Glomerular endothelial cell (primary cell): ENCODE results near the gene ACAP2. TPM values are rescaled to one million over a fixed set of nuclear protein-coding genes. Genes with fewer than 3 reads are reported as not detected.
"Not testable (repeated sequence)": the region's sequence is repeated elsewhere in the genome, so short reads cannot be mapped to it uniquely, and the experiment has no call there.

Experiments used
- DNase-seq: peaks from one replicate; pipeline ENCODE4 v3.0.0-alpha.2; 2011; ENCODE audit warnings: low read depth, low spot score; ENCODE audit errors: extremely low read depth
- total RNA-seq: library from RNA; depleted of rRNA; stranded (reverse); fragments of >200 nt; gene quantifications from 2 replicates; pipeline ENCODE4 v1.2.3, GENCODE V29; 2015

ACAP2 gene, protein sequence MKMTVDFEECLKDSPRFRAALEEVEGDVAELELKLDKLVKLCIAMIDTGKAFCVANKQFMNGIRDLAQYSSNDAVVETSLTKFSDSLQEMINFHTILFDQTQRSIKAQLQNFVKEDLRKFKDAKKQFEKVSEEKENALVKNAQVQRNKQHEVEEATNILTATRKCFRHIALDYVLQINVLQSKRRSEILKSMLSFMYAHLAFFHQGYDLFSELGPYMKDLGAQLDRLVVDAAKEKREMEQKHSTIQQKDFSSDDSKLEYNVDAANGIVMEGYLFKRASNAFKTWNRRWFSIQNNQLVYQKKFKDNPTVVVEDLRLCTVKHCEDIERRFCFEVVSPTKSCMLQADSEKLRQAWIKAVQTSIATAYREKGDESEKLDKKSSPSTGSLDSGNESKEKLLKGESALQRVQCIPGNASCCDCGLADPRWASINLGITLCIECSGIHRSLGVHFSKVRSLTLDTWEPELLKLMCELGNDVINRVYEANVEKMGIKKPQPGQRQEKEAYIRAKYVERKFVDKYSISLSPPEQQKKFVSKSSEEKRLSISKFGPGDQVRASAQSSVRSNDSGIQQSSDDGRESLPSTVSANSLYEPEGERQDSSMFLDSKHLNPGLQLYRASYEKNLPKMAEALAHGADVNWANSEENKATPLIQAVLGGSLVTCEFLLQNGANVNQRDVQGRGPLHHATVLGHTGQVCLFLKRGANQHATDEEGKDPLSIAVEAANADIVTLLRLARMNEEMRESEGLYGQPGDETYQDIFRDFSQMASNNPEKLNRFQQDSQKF
- total RNA-seq: 39.8 and 41.6 TPM in 2 replicates

DNA sequence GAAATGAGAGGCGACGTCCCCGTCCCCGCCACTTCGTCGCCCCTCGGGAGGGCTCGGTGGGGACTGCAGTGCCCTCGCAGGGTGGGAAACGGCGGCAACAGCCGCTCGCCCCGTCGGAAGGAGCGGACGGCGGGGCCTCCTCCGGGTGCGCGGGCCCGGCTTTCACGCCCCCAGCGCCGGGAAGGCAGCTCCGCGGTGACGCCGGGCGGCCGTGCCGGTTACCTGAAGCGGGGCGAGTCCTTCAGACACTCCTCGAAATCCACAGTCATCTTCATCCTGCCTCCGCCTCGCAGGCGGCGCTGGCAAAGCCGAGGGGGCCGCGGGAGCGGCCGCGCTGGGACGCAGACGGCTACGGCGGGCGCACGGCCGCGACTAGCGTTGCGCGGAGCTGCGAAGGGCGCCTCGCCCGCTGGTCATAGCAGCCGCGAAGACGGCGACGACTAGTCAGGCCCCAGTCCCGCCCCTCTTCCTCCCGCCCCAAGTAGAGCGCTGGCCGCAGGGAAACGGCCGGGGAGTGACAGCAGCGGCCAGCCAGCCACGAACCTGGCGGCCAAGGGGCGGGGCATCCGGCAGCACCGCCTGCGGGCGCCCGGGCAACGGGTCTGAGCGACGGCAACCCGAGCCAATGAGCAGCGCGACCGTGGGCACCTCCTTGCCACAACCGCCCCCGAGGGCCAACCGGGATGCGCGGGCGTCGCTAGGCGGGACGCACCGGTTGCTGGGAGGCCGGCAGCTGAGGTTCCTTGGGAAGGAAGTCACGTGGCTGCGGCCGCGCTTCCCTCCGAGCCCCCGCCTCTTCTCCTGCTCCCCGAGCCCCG, at the start of gene ACAP2:
TSS of gene ACAP2 (minus strand) at position 448 of the 818 bp plus-strand sequence. CDS start at position 275, 173 bp downstream.
- DNase-seq: peak; percentile 67

DNA sequence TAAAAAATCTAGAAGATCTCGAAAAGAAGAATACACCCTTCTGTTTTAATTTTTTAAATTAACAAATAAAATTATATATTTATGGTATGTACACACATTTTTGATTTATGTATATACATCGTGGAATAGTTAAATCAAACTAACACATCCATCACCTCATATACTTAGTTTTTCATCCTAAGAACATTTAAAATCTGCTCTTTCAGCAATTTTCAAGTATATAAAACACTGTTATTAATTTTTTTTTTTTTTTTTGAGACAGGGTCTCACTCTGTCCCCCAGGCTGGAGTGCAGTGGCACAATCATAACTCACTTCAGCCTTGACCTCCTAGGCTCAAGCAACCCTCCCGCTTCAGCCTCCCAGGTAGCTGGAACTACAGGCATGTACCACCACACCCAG, 32.8 kb upstream of the ACAP2 start:
- no peak for DNase-seq

DNA sequence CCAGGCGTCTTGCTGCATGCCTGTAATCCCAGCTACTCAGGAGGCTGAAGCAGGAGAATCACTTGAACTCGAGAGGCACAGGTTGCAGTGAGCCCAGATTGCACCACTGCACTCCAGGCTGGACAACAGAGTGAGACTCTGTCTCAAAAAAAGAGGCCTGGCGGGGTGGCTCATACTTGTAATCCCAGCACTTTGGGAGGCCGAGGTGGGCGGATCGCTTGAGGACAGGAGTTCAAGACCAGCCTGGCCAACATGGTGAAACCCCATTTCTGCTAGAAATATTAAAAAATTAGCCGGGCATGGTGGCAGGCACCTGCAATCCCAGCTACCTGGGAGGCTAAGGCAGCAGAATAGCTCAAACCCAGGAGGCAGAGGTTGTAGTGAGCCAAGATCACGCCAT, 32.3 kb upstream of the ACAP2 start:
- not testable (repeated sequence) for DNase-seq

DNA sequence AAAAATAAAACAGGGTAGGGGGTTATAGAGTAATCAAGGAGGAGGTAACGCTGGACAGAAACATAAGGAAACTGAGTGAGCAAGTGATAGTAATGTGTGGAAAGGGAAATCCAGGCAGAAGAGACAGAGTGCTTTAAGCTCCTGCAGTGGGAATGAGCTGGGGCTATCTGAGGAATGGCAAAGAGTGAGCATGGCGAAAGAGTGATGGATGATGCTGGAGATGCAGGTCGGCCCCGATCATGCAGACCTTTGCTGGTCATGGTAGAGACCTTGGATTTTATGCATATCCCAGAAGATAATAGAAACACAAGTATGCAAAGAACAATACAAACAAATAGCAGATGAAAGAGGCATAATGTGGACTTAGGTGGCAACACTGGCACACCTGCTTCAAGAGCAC, 26.0 kb upstream of the ACAP2 start:
- DNase-seq: no peak

DNA sequence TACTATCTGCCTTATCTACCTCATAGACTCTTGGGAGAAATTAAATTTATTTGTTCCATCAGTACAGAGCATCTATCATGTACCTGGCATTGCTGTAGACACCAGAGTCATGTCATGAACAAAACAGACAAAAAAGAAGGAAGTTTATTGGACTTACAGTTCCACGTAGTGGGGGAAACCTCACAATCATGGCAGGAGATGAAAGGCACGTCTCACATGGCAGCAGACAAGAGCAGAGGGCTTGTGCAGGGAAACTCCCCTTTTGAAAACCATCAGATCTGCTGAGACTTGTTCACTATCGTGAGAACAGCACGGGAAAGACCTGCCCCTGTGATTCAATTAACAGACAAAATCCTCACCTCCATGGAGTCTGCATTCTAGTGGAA, 25.6 kb upstream of the ACAP2 start:
- no peak for DNase-seq

DNA sequence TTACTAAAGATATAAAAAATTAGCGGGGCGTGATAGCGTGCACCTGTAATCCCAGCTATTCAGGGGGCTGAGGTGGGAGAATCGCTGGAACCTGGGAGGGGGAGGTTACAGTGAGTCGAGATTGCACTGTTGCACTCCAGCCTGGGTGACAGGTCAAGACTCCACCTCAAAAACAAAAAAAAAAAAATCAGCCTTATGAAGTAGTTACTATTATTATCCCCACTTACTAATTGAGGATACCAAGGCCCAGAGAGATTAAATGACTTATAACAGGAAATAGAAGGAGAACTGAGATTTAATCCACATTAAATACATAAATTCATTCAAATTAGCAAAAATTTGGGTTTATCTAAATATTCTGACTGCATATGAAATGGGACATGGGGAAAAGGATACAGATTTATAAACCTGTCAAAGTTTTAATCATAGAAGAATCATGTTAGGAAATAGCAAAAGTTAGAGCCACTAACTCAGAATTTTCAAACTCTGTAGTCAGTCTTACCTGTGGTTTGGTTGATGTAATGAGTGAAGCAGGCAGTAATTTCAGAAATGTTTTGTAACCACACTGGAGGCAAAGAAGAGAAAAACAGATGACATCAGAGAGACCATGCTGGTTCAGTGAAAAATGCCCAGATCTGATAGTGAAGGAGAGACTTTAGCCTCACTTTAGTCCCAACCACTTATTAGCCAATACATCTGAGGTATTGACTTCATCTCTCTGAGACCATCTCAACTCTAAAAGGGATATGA, 25.0 kb upstream of the ACAP2 start:
- DNase-seq: no peak

DNA sequence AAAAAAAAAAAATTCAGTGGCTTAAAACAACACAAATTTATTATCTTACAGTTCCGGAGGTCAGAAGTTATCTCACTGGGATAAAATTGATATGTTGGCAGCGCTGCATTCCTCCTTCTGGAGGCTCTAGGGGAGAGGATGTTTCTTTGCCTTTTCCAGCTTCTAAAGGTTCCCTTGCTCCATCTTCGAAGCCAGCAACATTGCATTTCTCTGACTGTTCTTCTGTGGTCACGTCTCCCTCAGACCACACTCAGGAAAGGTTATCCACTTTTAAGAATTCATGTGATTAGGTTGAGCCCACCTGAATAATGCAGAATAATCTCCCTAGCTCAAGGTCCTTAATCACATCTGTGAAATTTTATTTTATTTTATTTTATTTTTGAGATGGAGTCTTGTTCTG, 23.4 kb upstream of the ACAP2 start:
- DNase-seq: no peak

DNA sequence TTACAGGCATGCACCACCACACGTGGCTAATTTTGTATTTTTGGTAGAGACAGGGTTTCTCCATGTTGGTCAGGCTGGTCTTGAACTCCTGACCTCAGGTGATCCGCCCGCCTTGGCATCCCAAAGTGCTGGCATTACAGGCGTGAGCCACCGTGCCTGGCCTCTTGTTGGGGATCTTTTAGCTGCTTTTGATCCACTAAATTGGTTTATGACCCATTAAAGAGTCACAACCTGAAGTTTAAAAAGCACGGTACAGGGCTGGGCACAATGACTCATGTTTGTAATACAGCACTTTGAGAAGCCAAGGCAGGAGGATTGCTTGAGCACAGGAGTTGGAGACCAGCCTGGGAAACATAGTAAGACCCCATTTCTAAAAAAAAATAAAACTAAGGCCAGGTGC, 20.1 kb upstream of the ACAP2 start:
- DNase-seq: not testable (repeated sequence)

DNA sequence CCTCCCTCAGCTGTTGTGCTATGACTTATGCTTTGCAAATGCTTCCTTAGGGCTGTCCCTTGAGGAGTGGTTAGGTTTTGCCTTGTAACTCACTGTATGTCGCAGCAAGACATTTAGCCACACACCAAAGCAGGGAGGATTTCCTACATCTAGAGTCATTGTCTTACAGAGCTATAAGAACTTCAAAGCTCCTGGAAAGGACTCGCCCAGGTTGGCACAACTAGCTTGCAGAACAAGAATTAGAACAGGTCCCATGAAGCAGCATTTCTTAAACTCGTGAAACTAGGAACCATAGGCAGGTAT, 19.4 kb upstream of the ACAP2 start:
- DNase-seq: no peak

DNA sequence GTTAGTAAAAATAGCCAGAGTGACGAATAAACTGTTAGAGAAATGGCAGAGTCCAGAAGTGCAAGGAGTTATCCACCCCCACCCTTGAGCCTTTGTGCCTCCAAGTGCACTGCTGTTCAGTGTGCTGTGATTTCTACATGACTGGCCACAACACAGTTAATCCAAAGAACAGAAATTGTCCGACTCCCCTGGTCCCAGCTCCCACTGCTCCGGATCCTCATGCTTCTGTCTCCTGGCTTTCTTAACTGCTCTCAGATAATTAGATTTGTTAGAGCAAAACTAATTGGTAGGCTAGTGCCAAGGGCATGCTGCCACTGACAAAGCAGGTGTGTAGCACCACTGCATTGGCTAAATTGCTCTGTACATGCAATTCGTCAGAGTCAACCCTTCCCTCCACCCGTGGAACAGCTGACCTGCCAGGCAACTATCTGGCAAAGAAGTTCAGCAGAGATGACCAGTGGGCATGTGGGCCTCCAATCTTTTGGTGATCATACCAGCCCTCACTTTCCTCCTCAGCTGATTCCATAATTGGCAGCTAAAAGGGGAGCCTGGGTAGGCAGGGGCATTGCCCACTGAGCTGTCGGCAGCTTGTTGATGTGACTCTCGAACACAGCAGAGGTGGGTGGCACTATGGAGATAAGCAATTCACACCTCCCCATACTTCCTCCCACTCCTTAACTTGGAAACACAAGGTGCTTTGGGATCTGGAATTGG, 18.9 kb upstream of the ACAP2 start:
- no peak for DNase-seq

DNA sequence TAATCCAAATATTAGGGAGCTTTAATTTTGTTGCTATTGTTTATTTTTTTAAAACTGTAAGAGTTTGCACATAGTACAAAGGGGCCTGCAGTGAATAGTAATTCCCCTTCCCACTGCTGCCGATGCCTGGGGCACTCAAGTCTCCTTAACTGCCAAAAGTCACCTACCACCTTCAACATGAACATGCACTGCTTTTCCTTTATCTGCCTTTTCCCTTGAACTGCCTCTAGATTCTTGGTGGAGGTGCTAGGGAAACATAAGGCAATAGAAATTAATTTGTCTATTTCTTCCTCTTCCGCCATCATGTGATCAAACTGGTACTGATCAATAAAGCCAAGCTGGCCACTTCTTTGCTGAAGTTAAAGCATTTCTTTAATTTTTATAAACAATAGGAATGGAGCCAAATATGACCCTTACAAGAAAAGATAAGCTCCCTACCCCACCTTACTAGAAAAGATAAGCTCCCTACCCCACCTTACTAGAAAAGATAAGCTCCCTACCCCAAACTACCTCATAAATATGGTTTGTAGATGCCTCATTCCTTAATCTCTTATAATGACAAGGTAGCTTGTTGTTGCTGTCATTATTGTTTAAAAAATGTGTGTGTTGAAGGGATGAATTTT, 17.4 kb upstream of the ACAP2 start:
- no peak for DNase-seq

DNA sequence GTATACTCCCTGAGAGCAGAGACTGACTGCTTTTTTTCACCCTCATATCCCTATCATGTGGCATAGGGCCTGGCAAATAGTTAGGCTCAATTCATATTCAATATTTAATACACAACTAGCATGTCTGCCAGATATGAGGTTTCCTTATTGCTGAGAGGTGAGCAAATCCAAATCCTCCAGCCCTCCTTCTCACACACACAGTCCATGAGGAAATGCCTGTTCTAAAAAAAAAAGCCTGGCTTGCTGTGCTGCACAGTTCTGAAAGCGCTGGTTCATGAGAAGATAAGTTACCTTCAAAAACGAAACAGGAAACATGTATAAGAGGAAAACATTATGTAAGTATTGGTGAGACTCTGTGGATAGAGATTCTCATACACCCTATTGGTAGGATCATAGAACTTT, 15.5 kb upstream of the ACAP2 start:
- DNase-seq: no peak

DNA sequence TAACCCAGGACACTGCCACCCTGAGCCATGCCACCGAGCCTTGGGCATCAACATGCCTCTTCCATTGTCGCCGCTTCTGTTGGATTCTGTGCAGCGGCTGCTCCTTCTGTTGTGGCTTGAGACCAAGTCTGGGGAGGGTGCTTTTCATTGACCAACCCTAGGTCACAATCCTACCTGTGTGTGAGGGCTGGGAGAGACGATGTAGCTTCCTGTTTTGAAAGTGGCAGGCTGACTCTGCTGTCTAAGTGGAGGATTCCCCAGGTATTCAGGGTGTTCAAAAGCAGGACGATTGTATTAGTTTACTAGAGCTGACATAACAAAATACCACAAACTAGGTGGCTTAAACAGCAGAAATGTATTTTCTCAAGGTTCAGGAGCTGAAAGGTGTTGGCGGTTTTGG, 13.0 kb upstream of the ACAP2 start:
- no peak for DNase-seq

DNA sequence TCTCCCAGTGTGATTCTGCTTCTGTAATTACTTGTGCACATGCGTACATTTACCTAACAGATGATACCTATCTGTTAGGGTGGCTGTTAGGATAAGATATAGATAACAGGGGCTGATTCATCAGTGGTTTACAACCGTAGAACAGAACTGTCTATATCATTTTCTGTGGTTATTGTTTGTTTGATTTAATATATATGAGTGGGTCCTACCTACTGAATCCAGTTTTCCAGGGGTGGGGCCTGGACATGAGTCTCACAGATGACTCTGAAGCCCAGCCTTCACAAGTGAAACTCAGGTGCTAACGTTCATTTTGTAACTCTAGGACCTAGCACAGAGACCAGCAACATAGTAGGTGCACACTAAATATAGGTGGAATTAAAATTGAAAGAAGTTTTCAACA, 10.4 kb upstream of the ACAP2 start:
- no peak for DNase-seq

DNA sequence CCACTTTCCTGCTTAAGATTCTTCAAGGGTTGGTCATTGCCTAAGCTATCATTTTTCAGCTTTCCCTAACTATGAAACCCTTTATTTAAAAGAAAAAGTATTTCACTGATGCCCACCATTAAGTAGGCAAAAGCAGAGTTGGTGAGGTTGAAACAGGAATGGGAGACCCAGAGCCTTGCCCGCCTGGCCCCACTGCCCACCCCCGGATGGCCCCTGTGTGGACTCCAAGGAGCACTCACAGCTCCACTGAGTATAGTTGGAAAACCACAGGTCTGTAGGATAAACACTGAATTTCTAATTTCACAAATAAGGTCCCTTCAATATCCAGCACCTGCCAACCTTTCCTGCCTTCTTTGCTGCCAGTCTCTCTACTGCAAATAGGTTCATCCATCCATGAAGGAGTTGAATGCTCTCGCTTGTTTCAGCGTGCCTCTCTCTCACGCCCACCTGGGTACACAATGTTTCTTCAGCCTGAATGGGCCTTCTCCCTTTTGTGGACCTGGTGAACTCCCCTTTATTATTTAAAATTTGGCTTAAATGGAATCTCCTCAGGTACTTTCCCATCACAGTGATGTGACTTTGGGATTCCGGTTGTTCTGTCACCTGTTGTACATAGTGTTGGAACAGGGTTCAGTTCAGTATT, 8.7 kb upstream of the ACAP2 start:
- DNase-seq: no peak

DNA sequence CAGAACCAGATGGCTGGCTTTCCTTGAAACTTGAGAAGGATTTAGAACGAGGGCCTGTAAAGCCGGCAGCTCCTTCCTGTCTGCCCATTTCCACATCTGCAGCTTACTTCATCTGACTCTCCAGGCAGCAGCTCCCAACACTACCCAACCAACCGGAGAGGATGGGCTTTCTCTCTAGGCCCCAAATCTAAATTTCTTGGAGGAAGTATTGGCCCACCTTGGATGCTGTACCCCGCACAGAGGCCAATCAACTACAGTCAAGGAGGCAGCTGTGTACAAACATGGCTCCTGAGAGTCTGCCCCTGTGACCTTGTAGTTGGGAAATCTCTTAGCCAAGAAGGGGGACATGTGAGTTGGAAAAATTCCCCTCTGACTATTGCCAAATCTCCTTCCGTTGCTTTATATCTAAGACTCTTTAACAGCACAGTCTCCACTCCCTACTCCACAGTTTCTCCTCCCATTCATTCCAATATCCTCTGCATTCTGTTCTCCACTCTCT, 8.0 kb upstream of the ACAP2 start:
- DNase-seq: no peak

DNA sequence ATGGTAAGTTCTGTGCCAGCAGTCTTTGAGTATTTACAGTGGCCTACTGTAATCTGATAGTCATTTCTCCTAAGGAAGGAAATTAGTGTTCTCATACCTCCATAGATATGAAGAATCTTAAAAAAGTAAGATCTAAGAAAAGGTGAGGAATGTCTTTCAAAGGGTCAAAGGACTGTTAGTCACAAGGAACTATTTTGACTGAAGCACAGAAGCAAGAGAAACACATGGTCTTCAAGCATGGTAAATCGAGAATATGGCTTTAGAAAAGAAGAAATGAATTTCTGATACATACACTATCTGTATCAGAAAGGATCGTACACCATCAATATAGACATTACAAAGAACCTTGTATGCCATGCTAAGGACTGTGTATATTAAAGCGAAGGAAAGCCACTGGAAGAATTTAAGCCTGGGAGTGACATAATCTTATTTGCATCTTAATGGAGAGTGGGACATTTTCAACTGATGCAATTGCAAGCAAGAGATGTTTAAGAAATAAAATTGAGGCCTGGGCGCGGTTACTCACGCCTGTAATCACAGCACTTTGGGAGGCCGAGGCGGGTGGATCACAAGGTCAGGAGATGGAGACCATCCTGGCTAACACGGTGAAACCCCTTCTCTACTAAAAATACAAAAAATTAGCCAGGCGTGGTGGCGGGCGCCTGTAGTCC, 5.5 kb upstream of the ACAP2 start:
- no peak for DNase-seq

DNA sequence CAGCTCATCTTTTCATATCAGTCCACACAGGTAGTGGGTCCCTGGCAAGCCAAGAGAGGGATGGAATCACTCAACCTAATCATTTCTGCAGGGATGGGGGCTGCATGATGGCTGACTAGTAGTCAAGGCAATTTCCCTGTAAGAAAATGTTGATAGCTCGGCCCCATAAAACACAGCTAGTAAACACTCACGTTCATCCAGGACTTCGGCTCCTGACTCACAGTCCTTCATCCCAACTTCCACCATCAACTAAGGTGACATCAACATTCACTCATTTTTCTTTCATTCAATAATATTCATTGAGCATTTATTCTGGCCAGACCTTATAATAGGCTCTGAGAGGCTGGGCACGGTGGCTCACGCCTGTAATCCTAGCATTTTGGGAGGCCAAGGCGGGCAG, 4.4 kb upstream of the ACAP2 start:
- no peak for DNase-seq

DNA sequence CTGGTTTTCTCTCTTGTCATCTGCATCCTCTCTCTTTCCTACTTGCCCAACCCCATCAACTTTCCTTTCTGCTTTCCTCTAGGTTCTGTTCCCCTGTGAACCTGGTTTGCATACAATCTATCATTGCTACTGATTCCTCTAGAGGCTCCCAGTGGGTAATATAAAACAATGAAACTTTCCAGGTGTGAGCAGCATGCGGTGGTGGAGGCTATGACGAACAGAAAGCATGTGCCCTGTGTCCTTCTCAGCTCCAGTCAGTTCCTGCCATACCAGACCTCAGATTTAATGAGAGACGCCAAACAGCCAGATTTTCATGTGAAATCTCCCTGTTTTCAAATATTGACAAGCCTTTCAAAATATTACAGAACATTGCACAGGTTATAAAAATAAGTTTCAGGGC, 3.5 kb upstream of the ACAP2 start:
- no peak for DNase-seq
